ENCODE results near the gene MT1E. TPM values are rescaled to one million over a fixed set of nuclear protein-coding genes. Genes with fewer than 3 reads are reported as not detected.
"Not testable (repeated sequence)": the region's sequence is repeated elsewhere in the genome, so short reads cannot be mapped to it uniquely, and the experiment has no call there.

The MT1E gene
- polyA plus RNA-seq, 1 experiment = 153 TPM

DNA sequence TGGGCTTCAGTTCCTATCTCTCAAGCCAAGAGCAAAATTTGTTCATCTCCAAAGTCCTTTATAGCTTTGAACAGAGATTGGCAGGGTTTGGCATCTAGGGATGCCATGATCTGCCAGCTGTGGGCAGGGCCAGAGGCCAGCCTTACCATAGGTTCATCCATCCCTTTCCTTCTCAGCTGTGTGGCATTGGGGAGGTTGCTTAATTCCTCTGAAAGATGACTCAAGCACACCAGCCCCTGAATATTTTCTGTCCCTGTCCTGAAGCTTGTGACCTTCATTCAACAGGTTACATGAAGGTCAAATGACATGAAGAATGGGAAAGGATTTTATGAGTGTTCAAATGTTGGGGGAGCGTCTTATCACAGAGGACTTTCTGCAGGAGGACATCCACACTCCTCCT lies 38.9 kb downstream of the MT1E start:
- Histone ChIP-seq H3K4me3 (ENCODE audit: low read depth, low read length) (no peak overlapping the region), H3K27me3 (ENCODE audit: control insufficient read depth, insufficient read depth, low read length) (peaks cover 81% of the 10 kb centered on the region), H3K27ac (ENCODE audit: low read depth, low read length) (no peak overlapping the region), H3K9me3 (ENCODE audit: control insufficient read depth, insufficient read depth, low read length) (no peaks in the 10 kb centered on the region; the same call in 1 of the 2 replicates)
- ChIA-PET CTCF (no interaction called here), POLR2A (no interaction called here)
- TF ChIP-seq, protein P1, sequence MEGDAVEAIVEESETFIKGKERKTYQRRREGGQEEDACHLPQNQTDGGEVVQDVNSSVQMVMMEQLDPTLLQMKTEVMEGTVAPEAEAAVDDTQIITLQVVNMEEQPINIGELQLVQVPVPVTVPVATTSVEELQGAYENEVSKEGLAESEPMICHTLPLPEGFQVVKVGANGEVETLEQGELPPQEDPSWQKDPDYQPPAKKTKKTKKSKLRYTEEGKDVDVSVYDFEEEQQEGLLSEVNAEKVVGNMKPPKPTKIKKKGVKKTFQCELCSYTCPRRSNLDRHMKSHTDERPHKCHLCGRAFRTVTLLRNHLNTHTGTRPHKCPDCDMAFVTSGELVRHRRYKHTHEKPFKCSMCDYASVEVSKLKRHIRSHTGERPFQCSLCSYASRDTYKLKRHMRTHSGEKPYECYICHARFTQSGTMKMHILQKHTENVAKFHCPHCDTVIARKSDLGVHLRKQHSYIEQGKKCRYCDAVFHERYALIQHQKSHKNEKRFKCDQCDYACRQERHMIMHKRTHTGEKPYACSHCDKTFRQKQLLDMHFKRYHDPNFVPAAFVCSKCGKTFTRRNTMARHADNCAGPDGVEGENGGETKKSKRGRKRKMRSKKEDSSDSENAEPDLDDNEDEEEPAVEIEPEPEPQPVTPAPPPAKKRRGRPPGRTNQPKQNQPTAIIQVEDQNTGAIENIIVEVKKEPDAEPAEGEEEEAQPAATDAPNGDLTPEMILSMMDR (IDR thresholded peaks at IDR 0.05; ENCODE audit: low read depth, low read length) = no peak
- no peak for DNase-seq (ENCODE audit: low read depth, low spot score)

DNA sequence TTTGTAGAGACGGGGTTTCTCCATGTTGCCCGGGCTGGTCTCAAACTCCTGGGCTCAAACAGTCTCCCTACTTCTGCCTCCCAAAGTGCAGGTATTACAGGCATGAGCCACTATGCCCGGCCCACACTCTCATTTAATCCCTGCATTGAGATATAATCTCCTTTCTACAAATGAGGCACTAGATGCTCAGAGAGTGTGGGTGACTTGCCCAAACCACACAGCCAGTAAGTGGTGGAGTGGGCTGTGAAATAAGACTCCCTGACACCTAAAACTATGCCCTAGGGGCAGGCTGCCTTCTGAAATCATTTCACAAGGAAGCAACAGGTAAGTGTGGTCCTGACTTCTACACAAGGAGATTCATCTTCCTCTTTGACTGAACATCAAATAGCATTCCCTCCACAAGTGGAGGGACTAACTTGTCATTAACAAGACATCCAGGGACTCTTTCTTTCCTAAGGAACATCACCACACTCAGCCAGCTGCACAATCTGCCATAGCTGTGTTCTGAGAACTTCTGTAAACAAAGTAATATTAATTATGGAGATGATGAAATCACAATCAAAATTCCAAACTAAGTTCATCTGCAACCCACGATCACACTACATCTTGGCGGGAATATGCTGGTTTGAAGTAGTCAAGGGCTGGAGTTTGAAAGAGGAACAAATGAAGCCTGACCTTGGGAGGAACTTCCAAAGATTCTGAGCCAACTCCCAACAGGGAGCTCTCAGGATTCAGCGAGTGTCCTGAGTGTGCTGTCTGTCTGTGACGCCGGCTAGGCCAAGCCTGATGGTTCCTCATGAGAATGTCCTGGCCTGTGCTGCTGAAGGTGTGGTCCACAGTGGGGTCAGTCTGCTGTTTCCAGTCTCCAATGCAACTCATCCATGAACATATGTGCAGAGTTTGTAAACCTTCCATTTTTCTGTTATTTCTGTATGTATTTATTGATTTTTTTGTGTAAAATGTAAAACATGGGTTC lies 40.0 kb downstream of the MT1E start:
- POLR2A ChIA-PET = not testable (repeated sequence)

DNA sequence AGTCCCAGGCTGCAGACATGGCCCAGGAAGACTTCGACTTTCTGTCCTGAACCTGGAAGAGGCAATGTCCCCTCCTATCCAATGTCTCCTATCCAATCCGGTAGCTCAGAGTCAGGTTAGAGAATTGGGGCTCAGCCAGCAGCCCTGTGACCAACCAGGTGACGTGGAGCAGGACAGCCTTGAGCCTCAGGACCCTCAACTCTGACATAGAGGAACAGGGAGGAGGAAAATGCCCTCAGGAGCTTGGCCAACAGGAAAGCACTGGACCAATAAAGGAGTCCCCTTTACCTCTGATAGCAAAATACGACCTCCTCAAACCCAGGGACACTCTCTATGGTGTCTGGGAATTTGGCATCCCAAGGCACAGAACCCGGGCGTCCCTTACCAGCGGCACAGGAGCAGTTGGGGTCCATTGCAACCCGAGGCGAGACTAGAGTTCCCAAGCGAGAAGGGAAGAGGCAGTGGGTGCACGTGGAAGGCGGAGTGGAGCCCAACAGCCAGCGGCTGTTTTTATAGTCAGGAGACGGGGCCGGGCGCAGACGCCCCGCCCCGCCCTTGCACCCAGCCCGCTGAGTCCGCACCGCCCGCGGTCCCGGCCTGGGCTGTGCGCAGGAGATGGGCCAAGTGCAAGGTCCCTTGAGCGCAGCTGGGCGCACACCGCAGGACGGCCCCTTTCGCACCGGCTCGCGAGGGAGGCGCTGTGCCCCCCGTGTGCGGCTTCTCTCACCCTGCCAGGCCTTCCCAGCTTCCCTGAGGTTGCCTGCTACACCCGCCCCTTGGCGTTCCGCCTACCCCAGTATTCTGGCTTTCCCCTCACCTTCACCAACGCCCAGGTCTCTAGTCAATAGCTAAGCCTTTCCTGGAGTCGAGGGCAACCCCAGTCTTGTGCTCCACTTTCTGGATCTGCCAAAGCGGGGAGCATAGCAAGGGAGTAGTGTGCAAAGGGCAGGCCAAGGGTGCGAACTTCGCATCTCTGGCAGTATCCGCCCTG lies 42.3 kb downstream of the MT1E start, which contains the start of gene MT1G:
Gene MT1G, minus strand, starts transcription at position 485 of the 991 bp plus-strand sequence. Its CDS starts 72 bp downstream, at position 413.
- H3K27me3 ChIP-seq (ENCODE audit: control insufficient read depth, insufficient read depth, low read length) = peaks cover 73% of the 10 kb centered on the region
- H3K27ac ChIP-seq (ENCODE audit: low read depth, low read length) = no peak within 1 kb of the TSS
- no peak for DNase-seq (ENCODE audit: low read depth, low spot score)
- no peak within 1 kb of the TSS; the same call in 1 of the 2 replicates for H3K4me3 ChIP-seq (ENCODE audit: low read depth, low read length)
- TF ChIP-seq, protein P1 (IDR thresholded peaks at IDR 0.05; ENCODE audit: low read depth, low read length) = no peak
- POLR2A ChIA-PET = interaction anchor here (1.8 kb wide), 1 partner anchor 42 kb away, joined by 6 read pairs; the partner anchor contains the start of gene MT1E
- no peaks in the 10 kb centered on the region; the same call in 1 of the 2 replicates for H3K9me3 ChIP-seq (ENCODE audit: control insufficient read depth, insufficient read depth, low read length)
- CTCF ChIA-PET = interaction anchor here (0.9 kb wide), 1 partner anchor 154 kb away, joined by 3 read pairs; no protein-coding TSS in a partner anchor

More for the DNA sequence above, 40.0 kb downstream of the MT1E start:
- DNase-seq (ENCODE audit: low read depth, low spot score); H3K9me3 ChIP-seq (ENCODE audit: control insufficient read depth, insufficient read depth, low read length); H3K27ac ChIP-seq (ENCODE audit: low read depth, low read length); H3K4me3 ChIP-seq (ENCODE audit: low read depth, low read length); CTCF ChIA-PET: not testable (repeated sequence)
- peaks cover 81% of the 10 kb centered on the region for H3K27me3 ChIP-seq (ENCODE audit: control insufficient read depth, insufficient read depth, low read length)

DNA sequence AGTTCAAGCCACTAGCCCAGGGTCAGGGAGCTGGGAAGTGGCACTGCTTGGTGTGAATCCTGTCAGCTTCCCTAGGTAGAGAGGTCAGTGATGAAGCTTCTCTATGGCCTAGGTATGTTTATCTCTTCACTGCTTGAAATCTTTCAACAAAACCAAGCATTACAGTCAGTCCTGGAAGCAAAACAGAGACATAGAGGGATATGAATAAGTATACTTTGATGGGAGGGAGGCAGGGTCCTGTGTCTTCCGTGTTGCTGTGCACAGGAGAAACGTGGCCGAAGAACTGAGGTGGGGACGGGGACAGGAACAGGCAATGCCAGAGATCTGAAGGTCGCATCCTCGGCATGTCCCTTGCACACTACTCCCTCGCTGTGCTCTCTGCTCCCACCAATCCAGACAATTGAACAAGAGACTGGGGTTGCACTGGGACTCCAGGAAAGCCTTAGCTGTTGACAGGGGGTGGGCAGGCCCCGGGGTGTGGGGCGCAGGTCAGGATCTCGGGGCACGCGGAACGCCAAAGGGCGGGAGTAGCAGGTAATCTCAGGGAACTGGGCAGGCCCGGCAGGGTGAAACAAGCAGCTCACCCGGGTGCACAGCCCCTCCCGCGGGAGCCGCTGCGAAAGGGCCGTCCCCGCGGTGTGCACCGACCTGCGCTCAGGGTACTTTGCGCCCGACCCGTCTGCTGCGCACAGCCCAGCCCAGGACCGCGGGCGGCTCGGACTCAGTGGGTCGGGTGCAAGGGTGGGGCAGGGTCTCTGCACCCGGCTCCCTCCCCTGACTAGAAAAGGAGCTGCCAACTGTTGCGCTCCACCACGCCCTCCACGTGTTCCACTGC lies 43.6 kb downstream of the MT1E start, which contains the start of gene MT1H:
Gene MT1H, plus strand, starts transcription at position 810 of the 835 bp plus-strand sequence. CDS start 71 bp downstream, outside the sequence.
- Histone ChIP-seq H3K9me3 (ENCODE audit: control insufficient read depth, insufficient read depth, low read length) (no peaks in the 10 kb centered on the region; the same call in 1 of the 2 replicates), H3K27me3 (ENCODE audit: control insufficient read depth, insufficient read depth, low read length) (peaks cover 65% of the 10 kb centered on the region), H3K27ac (ENCODE audit: low read depth, low read length) (no peak within 1 kb of the TSS), H3K4me3 (ENCODE audit: low read depth, low read length) (no peak within 1 kb of the TSS)
- no peak for DNase-seq (ENCODE audit: low read depth, low spot score)
- TF ChIP-seq, protein P1 (IDR thresholded peaks at IDR 0.05; ENCODE audit: low read depth, low read length) = no peak
- CTCF ChIA-PET = no interaction called here
- POLR2A ChIA-PET = interaction anchor here (1.8 kb wide), 1 partner anchor 44 kb away, joined by 6 read pairs; the partner anchor contains the start of gene MT1E

All from AG04450 (cell line).